GM23338 (cell line): ENCODE results near the gene MMP15. TPM values are rescaled to one million over a fixed set of nuclear protein-coding genes. Genes with fewer than 3 reads are reported as not detected.

ENCODE experiments used
- ATAC-seq: fragments of 200-7000 bp; cut with Tn5 transposase; 3 replicates; pipeline ENCODE4 v1.9.1; 2020
- DNase-seq: peaks from one replicate; pipeline ENCODE4 v3.0.0-alpha.2; 2015; ENCODE audit warnings: low spot score
- H2AFZ ChIP-seq: fragments of 200-600 bp; sonication (generic); 2 replicates; pipeline ENCODE4 v1.8.0; 2016; ENCODE audit warnings: antibody characterized with exemption, mild to moderate bottlenecking, moderate library complexity
- H3F3A ChIP-seq: fragments of 200-600 bp; sonication (generic); replicated peaks from 2 replicates; pipeline ENCODE4 v1.8.0; 2017; ENCODE audit warnings: antibody characterized with exemption, mixed run types, low read depth
- H3K27ac ChIP-seq: fragments of 200-600 bp; sonication (generic); 2 replicates; pipeline ENCODE4 v1.6.1; 2016; ENCODE audit warnings: low read depth
- H3K27me3 ChIP-seq: fragments of 200-600 bp; sonication (generic); 2 replicates; pipeline ENCODE4 v1.8.0; 2016; ENCODE audit warnings: mild to moderate bottlenecking, mixed run types, moderate library complexity; ENCODE audit not compliant: insufficient read depth
- H3K36me3 ChIP-seq: fragments of 200-600 bp; sonication (generic); 2 replicates; pipeline ENCODE4 v1.8.0; 2016; ENCODE audit warnings: mild to moderate bottlenecking; ENCODE audit not compliant: insufficient read depth
- H3K4me1 ChIP-seq: fragments of 200-600 bp; sonication (generic); 2 replicates; pipeline ENCODE4 v1.8.0; 2016; ENCODE audit warnings: mild to moderate bottlenecking, moderate library complexity; ENCODE audit not compliant: insufficient read depth
- H3K4me2 ChIP-seq: fragments of 200-600 bp; sonication (generic); 2 replicates; pipeline ENCODE4 v1.7.1; 2017; ENCODE audit warnings: mixed run types
- H3K4me3 ChIP-seq: fragments of 200-600 bp; sonication (generic); 2 replicates; pipeline ENCODE4 v1.6.1; 2016; ENCODE audit warnings: mixed run types
- H3K79me2 ChIP-seq: fragments of 200-600 bp; sonication (generic); replicated peaks from 2 replicates; pipeline ENCODE4 v1.8.0; 2017; ENCODE audit warnings: mild to moderate bottlenecking; ENCODE audit not compliant: insufficient read depth
- H3K9me2 ChIP-seq: fragments of 200-600 bp; sonication (generic); 2 replicates; pipeline ENCODE4 v1.8.0; 2017; ENCODE audit not compliant: insufficient read depth
- H4K20me1 ChIP-seq: fragments of 200-600 bp; sonication (generic); replicated peaks from 2 replicates; pipeline ENCODE4 v1.8.0; 2017; ENCODE audit warnings: mild to moderate bottlenecking; ENCODE audit not compliant: insufficient read depth
- H3K27ac Mint-ChIP-seq: 2 replicates; pipeline ENCODE4 v1.8.0; 2020; ENCODE audit warnings: inconsistent platforms, mild to moderate bottlenecking, moderate library complexity, mixed read lengths
- H3K27me3 Mint-ChIP-seq: 3 replicates; pipeline ENCODE4 v1.8.0; 2022; ENCODE audit warnings: low read depth, mild to moderate bottlenecking, moderate library complexity, mixed read lengths, inconsistent platforms; ENCODE audit not compliant: insufficient read depth, poor library complexity
- H3K36me3 Mint-ChIP-seq: 3 replicates; pipeline ENCODE4 v1.8.0; 2021; ENCODE audit warnings: low read depth, mild to moderate bottlenecking, inconsistent platforms, moderate library complexity, mixed read lengths
- H3K4me1 Mint-ChIP-seq: 3 replicates; pipeline ENCODE4 v1.8.0; 2020; ENCODE audit warnings: mild to moderate bottlenecking, inconsistent platforms, mixed read lengths
- H3K4me3 Mint-ChIP-seq: 3 replicates; pipeline ENCODE4 v1.8.0; 2021; ENCODE audit warnings: moderate library complexity, mild to moderate bottlenecking, inconsistent platforms, mixed read lengths
- H3K9me3 Mint-ChIP-seq: 3 replicates; pipeline ENCODE4 v1.8.0; 2020; ENCODE audit warnings: moderate library complexity, mild to moderate bottlenecking, inconsistent platforms, mixed read lengths
- CREB1 ChIP-seq: fragments of 250-450 bp; sonication (Bioruptor Pico); IDR thresholded peaks from 2 replicates; pipeline ENCODE4 v1.5.0; 2020; ENCODE audit warnings: low read depth, mild to moderate bottlenecking, moderate library complexity
- EZH2 ChIP-seq: fragments of 200-600 bp; sonication (generic); IDR thresholded peaks from one replicate; pipeline ENCODE4 v1.8.0; 2017; ENCODE audit warnings: antibody characterized with exemption, mild to moderate bottlenecking, low read depth; ENCODE audit not compliant: unreplicated experiment
- EZH2phosphoT487 ChIP-seq: fragments of 200-600 bp; sonication (generic); IDR thresholded peaks from one replicate; pipeline ENCODE4 v1.8.1; 2018; ENCODE audit warnings: antibody characterized with exemption; ENCODE audit not compliant: unreplicated experiment
- JUNB ChIP-seq: IDR thresholded peaks from one replicate; pipeline ENCODE4 v1.6.1; 2016; ENCODE audit warnings: antibody characterized with exemption; ENCODE audit not compliant: unreplicated experiment
- NANOG ChIP-seq: IDR thresholded peaks from 2 replicates; pipeline ENCODE4 v1.6.1; 2016; ENCODE audit warnings: antibody characterized with exemption, borderline replicate concordance
- POLR2AphosphoS5 ChIP-seq: IDR thresholded peaks from 2 replicates; pipeline ENCODE4 v1.6.1; 2016; ENCODE audit warnings: antibody characterized with exemption, low read depth
- STAT1 ChIP-seq: IDR thresholded peaks from one replicate; pipeline ENCODE4 v1.6.1; 2016; ENCODE audit warnings: antibody characterized with exemption; ENCODE audit not compliant: unreplicated experiment
- ZNF114 ChIP-seq: fragments of 250-450 bp; sonication (Bioruptor Pico); IDR thresholded peaks from 2 replicates; pipeline ENCODE4 v1.5.0; 2020; ENCODE audit warnings: mild to moderate bottlenecking, moderate library complexity
- polyA plus RNA-seq: library from polyadenylated mRNA; unstranded; fragments of >200 nt; fragmentation: Nextera tagmentation; extraction: Ambion mirVana; gene quantifications from 2 replicates; pipeline ENCODE4 v1.2.1, GENCODE V29; 2016
- total RNA-seq: library from RNA; depleted of rRNA; stranded (reverse); fragments of >200 nt; shearing (Covaris generic); gene quantifications from 2 replicates; pipeline ENCODE4 v1.2.3, GENCODE V29; 2014
- TF ChIP-seq, protein P1 (sequence below): IDR thresholded peaks from one replicate; pipeline ENCODE4 v1.6.1; 2018; ENCODE audit warnings: antibody characterized with exemption; ENCODE audit not compliant: unreplicated experiment
- TF ChIP-seq, protein P2 (sequence below), 2 experiments: fragments of 200-600 bp in 1 of 2; sonication (generic) in 1 of 2; conservative IDR thresholded peaks; 2 replicates each; pipeline versions ENCODE4 v1.5.1 to v1.6.1; 2016 to 2017; ENCODE audit warnings: antibody characterized with exemption in 2 of 2, low read depth in 2 of 2, mild to moderate bottlenecking in 2 of 2, moderate library complexity in 1 of 2
- TF ChIP-seq, protein P3 (sequence below): IDR thresholded peaks from 2 replicates; pipeline ENCODE4 v1.6.1; 2016; ENCODE audit warnings: antibody characterized with exemption

Gene MMP15
- total and polyA plus RNA-seq, 2 experiments from 2014 or later, result 10.9 to 79.1 TPM

DNA sequence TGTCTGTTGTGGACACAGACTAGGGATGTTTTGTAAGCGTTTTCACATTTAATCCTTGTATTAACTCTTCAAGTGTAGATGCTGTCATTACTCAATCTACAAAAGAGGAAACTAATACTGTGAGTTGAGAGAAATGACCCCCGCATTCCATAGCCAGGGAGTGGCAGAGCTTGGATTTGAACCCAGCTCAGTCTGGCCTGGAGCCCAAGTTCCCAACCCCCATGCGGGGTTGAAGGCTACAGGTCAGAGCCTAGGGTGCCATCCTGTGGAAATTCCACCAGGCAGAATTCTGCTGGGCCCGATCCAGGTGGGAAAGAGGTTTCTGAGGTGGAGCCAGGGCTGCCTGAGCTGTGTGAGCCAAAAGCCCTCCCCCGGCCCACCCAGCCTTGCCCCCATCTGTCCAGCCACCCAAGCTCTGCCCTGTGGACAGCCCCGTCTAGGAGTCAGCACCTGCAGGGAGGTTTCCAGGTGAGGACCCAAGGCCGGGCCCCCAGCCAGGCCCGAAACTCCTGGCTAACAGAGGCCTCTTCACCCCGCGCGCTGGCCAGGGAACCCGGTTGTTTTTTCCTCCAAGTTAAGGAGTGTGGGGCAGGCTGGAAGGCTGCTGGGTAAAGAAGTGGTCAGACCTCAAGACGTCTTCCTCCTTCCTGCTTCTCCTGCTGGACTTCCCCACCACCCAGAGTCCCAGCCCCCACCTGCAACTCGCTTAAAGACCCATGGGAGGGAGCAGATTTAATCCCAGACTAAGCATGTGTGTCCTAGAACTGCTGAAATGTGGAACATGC, 5.7 kb downstream of the MMP15 start (continued):
- TF ChIP-seq, protein P1, sequence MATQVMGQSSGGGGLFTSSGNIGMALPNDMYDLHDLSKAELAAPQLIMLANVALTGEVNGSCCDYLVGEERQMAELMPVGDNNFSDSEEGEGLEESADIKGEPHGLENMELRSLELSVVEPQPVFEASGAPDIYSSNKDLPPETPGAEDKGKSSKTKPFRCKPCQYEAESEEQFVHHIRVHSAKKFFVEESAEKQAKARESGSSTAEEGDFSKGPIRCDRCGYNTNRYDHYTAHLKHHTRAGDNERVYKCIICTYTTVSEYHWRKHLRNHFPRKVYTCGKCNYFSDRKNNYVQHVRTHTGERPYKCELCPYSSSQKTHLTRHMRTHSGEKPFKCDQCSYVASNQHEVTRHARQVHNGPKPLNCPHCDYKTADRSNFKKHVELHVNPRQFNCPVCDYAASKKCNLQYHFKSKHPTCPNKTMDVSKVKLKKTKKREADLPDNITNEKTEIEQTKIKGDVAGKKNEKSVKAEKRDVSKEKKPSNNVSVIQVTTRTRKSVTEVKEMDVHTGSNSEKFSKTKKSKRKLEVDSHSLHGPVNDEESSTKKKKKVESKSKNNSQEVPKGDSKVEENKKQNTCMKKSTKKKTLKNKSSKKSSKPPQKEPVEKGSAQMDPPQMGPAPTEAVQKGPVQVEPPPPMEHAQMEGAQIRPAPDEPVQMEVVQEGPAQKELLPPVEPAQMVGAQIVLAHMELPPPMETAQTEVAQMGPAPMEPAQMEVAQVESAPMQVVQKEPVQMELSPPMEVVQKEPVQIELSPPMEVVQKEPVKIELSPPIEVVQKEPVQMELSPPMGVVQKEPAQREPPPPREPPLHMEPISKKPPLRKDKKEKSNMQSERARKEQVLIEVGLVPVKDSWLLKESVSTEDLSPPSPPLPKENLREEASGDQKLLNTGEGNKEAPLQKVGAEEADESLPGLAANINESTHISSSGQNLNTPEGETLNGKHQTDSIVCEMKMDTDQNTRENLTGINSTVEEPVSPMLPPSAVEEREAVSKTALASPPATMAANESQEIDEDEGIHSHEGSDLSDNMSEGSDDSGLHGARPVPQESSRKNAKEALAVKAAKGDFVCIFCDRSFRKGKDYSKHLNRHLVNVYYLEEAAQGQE, result no peak
- TF ChIP-seq EZH2 (no peak), ZNF114 (CRISPR knock-in tag) (no peak), EZH2phosphoT487 (no peak), JUNB (no peak), POLR2AphosphoS5 (no peak), NANOG (no peak)
- TF ChIP-seq, protein P2, sequence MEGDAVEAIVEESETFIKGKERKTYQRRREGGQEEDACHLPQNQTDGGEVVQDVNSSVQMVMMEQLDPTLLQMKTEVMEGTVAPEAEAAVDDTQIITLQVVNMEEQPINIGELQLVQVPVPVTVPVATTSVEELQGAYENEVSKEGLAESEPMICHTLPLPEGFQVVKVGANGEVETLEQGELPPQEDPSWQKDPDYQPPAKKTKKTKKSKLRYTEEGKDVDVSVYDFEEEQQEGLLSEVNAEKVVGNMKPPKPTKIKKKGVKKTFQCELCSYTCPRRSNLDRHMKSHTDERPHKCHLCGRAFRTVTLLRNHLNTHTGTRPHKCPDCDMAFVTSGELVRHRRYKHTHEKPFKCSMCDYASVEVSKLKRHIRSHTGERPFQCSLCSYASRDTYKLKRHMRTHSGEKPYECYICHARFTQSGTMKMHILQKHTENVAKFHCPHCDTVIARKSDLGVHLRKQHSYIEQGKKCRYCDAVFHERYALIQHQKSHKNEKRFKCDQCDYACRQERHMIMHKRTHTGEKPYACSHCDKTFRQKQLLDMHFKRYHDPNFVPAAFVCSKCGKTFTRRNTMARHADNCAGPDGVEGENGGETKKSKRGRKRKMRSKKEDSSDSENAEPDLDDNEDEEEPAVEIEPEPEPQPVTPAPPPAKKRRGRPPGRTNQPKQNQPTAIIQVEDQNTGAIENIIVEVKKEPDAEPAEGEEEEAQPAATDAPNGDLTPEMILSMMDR (conservative IDR thresholded peaks at IDR 0.05; ENCODE audit: low read depth in 2 of 2), result no peak
- TF ChIP-seq, protein P3, sequence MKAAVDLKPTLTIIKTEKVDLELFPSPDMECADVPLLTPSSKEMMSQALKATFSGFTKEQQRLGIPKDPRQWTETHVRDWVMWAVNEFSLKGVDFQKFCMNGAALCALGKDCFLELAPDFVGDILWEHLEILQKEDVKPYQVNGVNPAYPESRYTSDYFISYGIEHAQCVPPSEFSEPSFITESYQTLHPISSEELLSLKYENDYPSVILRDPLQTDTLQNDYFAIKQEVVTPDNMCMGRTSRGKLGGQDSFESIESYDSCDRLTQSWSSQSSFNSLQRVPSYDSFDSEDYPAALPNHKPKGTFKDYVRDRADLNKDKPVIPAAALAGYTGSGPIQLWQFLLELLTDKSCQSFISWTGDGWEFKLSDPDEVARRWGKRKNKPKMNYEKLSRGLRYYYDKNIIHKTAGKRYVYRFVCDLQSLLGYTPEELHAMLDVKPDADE, result no peak

DNA sequence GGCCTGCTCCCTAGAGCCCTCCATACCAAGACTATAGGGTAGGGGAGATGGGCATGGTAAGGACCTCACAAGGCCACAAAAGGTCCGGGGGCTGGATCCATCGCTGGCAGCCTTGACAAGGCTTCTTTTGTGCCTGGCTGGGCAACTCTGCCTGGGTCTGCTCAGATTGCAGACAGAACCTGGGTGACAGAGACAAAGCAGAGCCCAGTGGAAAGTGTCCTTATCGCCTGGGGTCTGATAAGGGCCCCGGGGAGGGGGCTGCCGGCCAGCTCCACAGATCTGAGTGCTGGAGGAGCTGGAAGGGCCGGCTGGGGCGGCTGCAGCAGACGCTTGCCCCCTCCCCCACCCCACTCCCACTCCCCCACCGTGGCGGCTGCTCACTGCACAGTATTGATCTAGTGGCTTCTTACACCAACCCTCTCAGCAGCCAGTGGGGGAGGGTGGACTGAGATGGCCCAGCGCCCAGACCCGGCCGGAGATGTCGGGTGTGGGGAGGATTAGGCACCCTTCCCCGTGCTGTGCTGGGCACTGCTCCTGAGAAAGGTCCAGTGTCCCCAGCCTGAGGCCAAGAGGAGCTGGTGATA, 7.2 kb downstream of the MMP15 start:
- Histone ChIP-seq H3K4me2 (0 out of 2 replicates have a peak overlapping the region, but pooled peaks have one; percentile 32), H3F3A (0 out of 2 replicates have a peak, but pooled peaks cover 2% of the 10 kb centered on the region), H3K4me1 (peaks cover 24% of the 10 kb centered on the region), H4K20me1 (peaks cover 2% of the 10 kb centered on the region; the same call in 1 of the 2 replicates), H3K36me3 (no peaks in the 10 kb centered on the region), H3K27ac (no peak overlapping the region), H3K79me2 (peaks cover 40% of the 10 kb centered on the region), H3K27me3 (no peaks in the 10 kb centered on the region), H3K9me2 (no peaks in the 10 kb centered on the region), H2AFZ (no peak overlapping the region), H3K4me3 (no peak overlapping the region)
- ATAC-seq (no peak; the same call in 2 of the 3 replicates), DNase-seq (no peak)
- Mint-ChIP-seq H3K4me3 (no peak overlapping the region), H3K27ac (no peak overlapping the region), H3K27me3 (peaks cover 8% of the 10 kb centered on the region), H3K4me1 (peaks cover 37% of the 10 kb centered on the region), H3K9me3 (peaks cover 4% of the 10 kb centered on the region; the same call in 1 of the 3 replicates), H3K36me3 (peaks cover 19% of the 10 kb centered on the region)
- TF ChIP-seq, protein P2 (conservative IDR thresholded peaks at IDR 0.05; ENCODE audit: low read depth in 2 of 2), result no peak
- TF ChIP-seq, protein P3, result no peak
- TF ChIP-seq CREB1 (no peak), EZH2phosphoT487 (no peak), JUNB (no peak), EZH2 (no peak), ZNF114 (CRISPR knock-in tag) (no peak), STAT1 (no peak)
- TF ChIP-seq, protein P1, result no peak
